NCI-H1092 (cell line): Measurements from ENCODE around the gene GCNT4.
"Not testable (repeated sequence)": the region's sequence is repeated elsewhere in the genome, so short reads cannot be mapped to it uniquely, and the experiment has no call there.

Experiments used
- DNase-seq: peaks from one replicate; lab custom pipeline; 2025; lab: John Stamatoyannopoulos, UW

Gene GCNT4, protein sequence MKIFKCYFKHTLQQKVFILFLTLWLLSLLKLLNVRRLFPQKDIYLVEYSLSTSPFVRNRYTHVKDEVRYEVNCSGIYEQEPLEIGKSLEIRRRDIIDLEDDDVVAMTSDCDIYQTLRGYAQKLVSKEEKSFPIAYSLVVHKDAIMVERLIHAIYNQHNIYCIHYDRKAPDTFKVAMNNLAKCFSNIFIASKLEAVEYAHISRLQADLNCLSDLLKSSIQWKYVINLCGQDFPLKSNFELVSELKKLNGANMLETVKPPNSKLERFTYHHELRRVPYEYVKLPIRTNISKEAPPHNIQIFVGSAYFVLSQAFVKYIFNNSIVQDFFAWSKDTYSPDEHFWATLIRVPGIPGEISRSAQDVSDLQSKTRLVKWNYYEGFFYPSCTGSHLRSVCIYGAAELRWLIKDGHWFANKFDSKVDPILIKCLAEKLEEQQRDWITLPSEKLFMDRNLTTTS

DNA sequence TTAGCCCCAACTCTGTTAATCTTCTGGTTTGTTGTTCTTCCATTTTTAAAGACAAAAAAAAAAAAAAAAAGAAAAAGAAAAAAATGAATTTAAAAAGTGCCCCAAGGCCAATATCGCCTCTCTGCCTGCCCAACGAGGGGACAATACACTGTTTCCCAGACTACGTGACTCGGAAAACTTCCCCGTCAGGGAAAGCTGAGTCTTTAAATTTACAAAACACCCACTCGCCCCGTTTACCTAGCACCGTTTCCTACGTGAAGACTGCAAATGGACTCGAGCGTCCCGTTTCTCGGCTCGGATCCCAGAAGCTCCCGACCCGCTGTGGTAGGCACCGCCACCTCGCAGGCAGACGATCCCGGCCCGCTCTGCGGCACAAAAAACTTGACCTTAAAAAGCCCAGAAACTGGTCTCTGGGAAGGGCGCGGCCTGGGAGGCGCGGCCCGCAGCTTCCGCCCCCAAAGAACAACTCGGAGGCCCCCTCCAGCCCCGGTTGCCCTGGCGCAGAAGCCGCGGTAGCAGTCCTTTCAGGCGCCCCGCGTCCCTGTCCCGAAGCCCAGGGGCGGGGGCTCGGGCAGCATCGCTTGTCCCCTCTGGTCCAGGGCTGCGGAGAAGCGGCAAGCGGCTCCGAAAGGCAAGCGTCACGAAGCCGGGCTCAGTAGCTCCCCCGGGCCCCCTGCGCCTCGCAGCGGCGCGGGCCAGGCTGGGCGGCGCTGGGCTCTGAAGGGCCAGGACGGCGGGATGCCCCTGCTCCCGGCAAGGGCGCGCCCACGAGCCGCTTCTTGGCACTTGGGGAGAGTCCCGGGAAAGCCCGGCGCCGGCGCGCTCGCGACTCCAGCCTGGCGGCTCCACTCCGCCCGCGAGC lies at the start of gene GCNT4:
GCNT4 (minus strand) TSS at position 367 of the 862 bp plus-strand sequence. CDS start 22,521 bp downstream, outside the sequence.
- no peak for DNase-seq

GRCh38 chr5:75095956-75096355 lies 43.6 kb upstream of the GCNT4 start:
- DNase-seq = not testable (repeated sequence)

DNA sequence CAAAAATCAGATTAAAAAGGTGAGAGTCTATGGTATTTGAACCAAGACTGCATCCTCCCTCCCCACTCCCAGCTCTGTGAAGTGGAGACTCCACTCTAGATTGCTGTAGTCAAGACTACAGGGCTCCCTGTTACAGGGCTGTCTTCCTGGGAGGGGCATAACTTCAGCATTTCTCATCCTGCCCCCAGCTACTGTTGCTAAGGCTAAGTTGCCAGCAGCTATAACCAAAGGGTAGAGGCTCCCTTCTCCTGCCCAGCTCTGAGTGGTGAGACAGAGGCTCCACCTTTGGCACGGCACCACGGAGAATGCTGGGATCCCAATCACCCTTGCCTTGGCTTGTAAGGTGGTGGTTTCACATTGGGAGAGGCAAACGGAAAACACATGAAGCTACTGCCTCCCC lies 39.2 kb upstream of the GCNT4 start:
- DNase-seq = no peak

DNA sequence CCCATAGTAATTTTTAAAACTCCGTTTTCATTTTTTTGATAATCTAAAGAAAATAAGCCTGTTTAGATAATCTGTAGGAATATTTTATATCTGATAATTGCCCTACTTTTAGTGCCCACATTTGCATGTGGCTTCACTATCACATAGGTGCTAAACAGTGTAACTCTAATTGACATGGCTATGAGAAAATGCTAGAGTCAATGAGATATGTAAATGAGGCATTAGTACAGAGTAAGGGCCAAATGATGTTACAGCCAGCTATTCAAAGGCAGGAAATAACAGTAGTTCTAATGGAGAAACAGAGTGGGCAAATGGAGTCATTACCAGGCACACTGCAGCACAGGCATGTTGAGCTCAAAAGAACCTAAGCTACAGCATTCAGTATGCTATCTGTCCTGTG lies 37.3 kb upstream of the GCNT4 start:
- DNase-seq = no peak

- DNase-seq = no peak
These were observed 36.8 kb upstream of the GCNT4 start for GRCh38 chr5:75089137-75089536.

DNA sequence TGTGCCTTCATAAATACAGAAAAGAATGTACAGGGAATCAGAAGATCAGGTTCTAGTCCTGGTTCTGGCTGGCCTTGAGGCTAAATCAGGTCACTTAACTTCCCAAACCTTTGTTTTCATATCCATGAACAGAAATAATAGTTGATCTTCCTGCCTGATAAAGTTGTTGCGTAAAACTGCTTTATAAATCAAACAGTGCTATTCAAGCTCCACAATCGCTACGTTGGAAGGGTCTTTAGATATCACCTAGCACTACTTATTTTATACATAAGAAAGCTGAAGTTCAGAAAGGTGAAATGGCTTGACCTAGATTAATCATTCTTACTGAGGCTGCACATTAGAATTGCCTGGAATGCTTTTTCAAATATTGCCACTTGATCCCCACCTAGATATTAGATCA lies 36.3 kb upstream of the GCNT4 start:
- no peak for DNase-seq

GRCh38 chr5:75081510-75081909 lies 29.2 kb upstream of the GCNT4 start:
- DNase-seq = no peak

GRCh38 chr5:75079346-75079745 lies 27.0 kb upstream of the GCNT4 start:
- DNase-seq = not testable (repeated sequence)

DNA sequence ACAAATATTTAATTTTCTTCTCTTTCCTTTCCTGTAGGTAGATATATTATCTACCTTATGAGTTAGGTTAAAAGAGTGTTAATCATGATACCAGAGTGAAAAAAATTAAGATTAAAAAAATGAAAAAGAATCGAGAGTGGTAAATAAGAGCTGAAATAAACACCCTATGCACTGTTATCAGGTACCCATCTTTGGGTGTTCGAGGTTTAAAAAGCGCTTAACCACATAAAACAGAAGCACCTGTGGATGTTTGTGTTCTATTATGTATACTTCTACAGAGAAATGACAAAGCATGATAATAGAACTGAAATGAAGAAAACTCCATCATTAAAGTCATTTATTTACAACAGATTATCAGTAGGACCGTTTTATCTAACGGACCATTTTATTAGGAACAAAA lies 25.7 kb upstream of the GCNT4 start:
- DNase-seq = no peak

DNA sequence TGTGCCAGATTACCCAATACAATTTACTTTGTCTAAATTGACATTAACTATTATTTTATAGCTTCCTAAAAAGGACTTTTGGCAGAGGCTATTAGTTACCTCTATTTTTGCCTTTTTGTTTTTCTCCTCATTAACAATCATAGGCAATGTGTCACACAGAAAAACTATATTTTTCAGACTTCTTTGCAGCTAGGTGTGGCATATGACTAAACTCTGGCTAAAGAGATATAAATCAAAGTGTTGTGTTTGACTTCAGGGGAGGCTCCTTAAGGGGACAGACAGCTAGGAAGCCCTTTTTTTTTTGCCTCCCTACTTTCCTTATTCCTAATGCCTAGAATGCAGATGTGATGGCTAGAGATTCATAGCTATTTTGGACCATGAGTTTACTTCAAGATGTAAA lies 19.7 kb upstream of the GCNT4 start:
- no peak for DNase-seq

- no peak for DNase-seq
These were observed 18.7 kb upstream of the GCNT4 start for GRCh38 chr5:75071100-75071499.

DNA sequence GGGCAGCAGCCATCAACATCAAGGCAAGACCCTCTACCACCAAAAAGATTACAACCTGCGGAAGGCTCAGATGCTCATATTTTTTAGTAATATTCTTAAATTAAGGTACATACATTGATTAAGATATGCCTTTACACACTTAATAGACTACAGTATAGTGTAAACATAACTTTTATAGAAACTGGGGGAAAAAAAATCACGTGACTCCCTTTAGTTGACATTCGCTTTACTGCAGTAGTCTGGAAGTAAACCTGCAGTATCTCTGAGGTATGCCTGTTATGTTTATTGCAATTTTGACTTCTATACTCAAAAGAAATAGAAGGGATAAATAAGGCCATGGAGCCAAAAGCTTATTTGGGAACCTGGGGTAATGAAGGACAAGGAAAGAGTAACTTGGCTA lies 15.1 kb upstream of the GCNT4 start:
- DNase-seq = no peak

DNA sequence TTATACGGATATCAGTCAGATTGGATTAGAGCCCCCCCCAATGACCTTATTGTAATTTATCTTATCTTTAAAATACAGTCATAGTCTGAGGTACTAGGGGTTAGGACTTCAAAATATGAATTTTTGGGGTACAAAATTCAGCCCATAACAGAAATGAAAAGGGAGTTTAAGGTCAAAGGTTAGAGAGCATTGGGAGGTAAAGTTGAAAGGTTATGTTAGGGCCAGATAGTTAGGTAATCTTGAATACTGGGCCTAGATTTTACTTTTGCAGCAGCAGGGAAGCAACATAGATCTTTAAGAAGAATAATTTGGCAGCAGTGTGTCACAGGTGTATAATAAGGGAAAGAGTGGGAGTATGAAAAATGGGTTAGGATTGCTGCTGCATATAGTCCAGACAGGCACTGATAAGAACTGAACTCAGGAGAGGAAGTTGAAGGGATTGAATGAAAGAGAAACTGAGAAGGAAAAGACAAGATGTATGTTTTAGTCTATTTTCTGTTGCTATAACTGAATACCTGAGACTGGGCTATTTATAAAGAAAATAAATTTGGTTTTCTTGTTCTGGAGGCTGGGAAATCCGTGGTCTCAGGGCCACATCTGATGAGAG lies 10.7 kb upstream of the GCNT4 start:
- DNase-seq = no peak

- no peak for DNase-seq
These were observed 7.7 kb upstream of the GCNT4 start for GRCh38 chr5:75059912-75060545.

DNA sequence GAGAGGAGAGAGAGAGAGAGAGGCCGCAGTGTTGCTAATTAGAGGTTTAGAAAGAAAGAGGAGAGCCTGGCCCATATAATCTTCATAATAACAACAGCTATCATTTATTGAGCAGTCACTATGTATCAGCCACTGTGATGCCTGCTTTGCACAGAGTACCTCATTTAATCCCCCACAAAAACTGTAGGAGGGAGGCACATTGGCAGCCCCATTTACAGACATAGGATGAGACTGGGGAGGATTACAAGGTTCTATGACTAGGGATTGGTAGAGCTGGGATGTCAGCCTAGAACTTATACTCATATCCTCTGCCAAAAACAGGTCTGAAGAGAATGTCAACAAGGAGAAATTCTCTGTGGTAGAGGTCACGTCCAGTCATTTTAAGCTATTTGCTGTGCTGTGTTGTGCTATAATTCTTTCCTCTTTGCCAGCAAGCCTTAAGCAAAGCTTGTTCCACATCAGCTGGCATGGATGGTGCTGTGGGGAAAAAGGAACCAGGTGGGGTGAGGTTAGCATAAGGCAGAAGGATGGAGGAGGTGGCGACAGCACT lies 6.7 kb upstream of the GCNT4 start:
- DNase-seq = no peak

DNA sequence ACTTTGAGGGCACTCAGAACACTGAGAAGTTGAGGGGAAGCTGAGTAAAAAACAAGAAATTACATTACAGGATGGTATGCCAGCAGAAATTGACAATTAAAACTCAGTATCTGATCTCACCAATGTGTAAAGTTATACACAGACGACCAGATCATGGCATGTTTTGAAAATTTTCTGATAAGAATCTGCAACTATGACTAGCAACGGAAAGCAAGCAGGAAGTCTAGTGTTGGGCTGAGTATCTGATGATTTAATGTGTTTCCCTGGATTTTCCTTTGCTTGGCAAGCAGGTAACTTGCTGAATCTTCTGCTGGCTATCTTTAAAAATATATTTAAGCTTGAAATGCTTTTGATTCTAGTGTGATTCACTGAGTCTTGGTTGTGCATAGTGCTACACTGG lies 5.2 kb upstream of the GCNT4 start:
- DNase-seq = no peak

- no peak for DNase-seq
These were observed 3.4 kb upstream of the GCNT4 start for GRCh38 chr5:75055727-75056144.

GRCh38 chr5:75054134-75054930 lies 2.0 kb upstream of the GCNT4 start:
- DNase-seq = no peak

DNA sequence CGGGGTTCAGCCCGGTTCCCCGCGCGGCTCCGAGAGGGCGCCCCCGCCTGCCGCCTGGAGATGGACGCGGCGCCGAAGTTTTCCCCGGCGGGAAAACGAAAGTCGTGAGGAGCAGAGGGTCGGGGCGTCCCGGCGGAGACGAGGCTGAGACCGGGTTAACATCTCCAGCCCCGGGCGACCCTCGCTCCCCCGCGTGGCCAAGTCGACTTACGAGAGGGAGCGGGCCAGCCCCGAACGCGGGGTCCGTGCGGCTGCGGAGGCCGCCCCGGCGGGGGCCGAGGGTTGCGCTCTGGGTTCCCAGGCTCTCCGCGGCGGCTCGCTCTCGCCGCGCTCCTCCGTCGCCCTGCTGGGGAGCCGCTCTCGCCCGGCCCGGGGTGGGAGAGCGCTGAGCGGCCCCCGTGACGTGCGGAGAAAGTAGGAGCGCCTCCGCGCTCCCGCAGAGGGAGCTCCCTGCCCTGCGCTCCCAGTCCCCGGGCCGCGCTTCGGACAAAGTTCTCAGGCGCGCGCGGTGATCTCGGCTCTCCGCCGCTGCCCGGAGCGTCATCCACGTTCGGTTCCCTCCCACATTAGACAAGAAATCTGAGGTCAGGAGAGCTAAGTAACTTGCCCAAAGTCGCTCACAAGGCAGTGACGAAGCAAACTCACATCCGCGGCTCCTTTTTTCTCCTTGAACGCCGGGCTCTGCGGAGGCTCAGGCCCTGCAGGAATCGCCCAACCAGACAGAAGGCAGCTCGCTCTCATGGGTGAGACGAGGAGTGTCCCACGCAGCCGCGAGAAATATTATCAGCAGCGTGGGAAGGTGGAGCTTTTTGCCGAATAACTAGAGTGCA lies 1.2 kb upstream of the GCNT4 start:
- DNase-seq = no peak

GRCh38 chr5:75053054-75053303 lies 621 bp upstream of the GCNT4 start:
- DNase-seq = no peak
